ENCODE results near the gene ZC3H7B. TPM values are rescaled to one million over a fixed set of nuclear protein-coding genes. Genes with fewer than 3 reads are reported as not detected.
A peak's percentile ranks its signal among the peaks of the same experiment; 100 is the strongest.

The ZC3H7B gene
- polyA plus RNA-seq, 3 donors, result 0.31 to 15.7 (median 0.49) TPM

- Mint-ChIP-seq H3K4me3 (no peak overlapping the region), H3K27ac (no peak overlapping the region), H3K4me1 (no peaks in the 10 kb centered on the region), H3K27me3 (ENCODE audit: low read depth in 3 of 3) (peaks cover 0 to 1% (median 0%) of the 10 kb centered on the region in 3 donors), H3K9me3 (peaks cover 0 to 2% (median 0%) of the 10 kb centered on the region in 7 donors), H3K36me3 (peaks cover 87 to 96% of the 10 kb centered on the region in 2 donors)
- Histone ChIP-seq H3K9ac (ENCODE audit: insufficient read depth, low read length, poor library complexity, severe bottlenecking) (no peak overlapping the region), H3K79me2 (ENCODE audit: insufficient read depth, low read length) (no peaks in the 10 kb centered on the region), H2AFZ (ENCODE audit: insufficient read depth, low read depth, low read length, poor library complexity, severe bottlenecking) (no peak overlapping the region), H3K4me3 (replicated peaks in 1 of 3; ENCODE audit: low read depth in 2 of 3, low read length in 3 of 3) (no peak overlapping the region), H3K9me3 (replicated peaks in 1 of 2; ENCODE audit: control insufficient read depth in 1 of 2, insufficient read depth in 1 of 2, low read length in 2 of 2) (no peaks in the 10 kb centered on the region), H3K4me1 (ENCODE audit: control insufficient read depth in 1 of 2, insufficient read depth in 2 of 2, low read length in 2 of 2) (no peaks in the 10 kb centered on the region), H3K36me3 (replicated peaks in 1 of 2; ENCODE audit: control insufficient read depth in 1 of 2, insufficient read depth in 2 of 2, low read length in 2 of 2) (peaks cover 93 to 97% of the 10 kb centered on the region in 2 donors), H3K4me2 (replicated peaks; ENCODE audit: extremely low read depth, low read length, poor library complexity, severe bottlenecking) (no peak overlapping the region), H3K27ac (ENCODE audit: low read depth in 1 of 2, low read length in 2 of 2) (no peak overlapping the region), H3K27me3 (ENCODE audit: control insufficient read depth in 2 of 2, insufficient read depth in 2 of 2, low read length in 2 of 2) (no peaks in the 10 kb centered on the region), H4K20me1 (ENCODE audit: insufficient read depth, low read length) (no peaks in the 10 kb centered on the region)
- intact Hi-C loops (cut with micrococcal nuclease), result no loop called here
- 76% methylated on average over 2 of the region's 6 CpGs for WGBS (ENCODE audit: insufficient coverage)
- DNase-seq, result no peak
- no peak for TF ChIP-seq CTCF (IDR thresholded peaks at IDR 0.05)
These were observed 50.7 kb downstream of the ZC3H7B start for GRCh38 chr22:41352058-41352457.

- Histone ChIP-seq H3K4me1 (ENCODE audit: control insufficient read depth in 1 of 2, insufficient read depth in 2 of 2, low read length in 2 of 2) (no peaks in the 10 kb centered on the region), H3K27me3 (ENCODE audit: control insufficient read depth in 2 of 2, insufficient read depth in 2 of 2, low read length in 2 of 2) (no peaks in the 10 kb centered on the region), H4K20me1 (ENCODE audit: insufficient read depth, low read length) (no peaks in the 10 kb centered on the region), H3K4me3 (replicated peaks in 1 of 3; ENCODE audit: low read depth in 2 of 3, low read length in 3 of 3) (no peak overlapping the region), H3K79me2 (ENCODE audit: insufficient read depth, low read length) (no peaks in the 10 kb centered on the region), H3K4me2 (replicated peaks; ENCODE audit: extremely low read depth, low read length, poor library complexity, severe bottlenecking) (no peak overlapping the region), H3K36me3 (replicated peaks in 1 of 2; ENCODE audit: control insufficient read depth in 1 of 2, insufficient read depth in 2 of 2, low read length in 2 of 2) (peaks cover 86 to 95% of the 10 kb centered on the region in 2 donors), H3K27ac (ENCODE audit: low read depth in 1 of 2, low read length in 2 of 2) (no peak overlapping the region), H2AFZ (ENCODE audit: insufficient read depth, low read depth, low read length, poor library complexity, severe bottlenecking) (no peak overlapping the region), H3K9me3 (replicated peaks in 1 of 2; ENCODE audit: control insufficient read depth in 1 of 2, insufficient read depth in 1 of 2, low read length in 2 of 2) (no peaks in the 10 kb centered on the region), H3K9ac (ENCODE audit: insufficient read depth, low read length, poor library complexity, severe bottlenecking) (no peak overlapping the region)
- H3K9me3 Mint-ChIP-seq, result peaks cover 0 to 2% (median 0%) of the 10 kb centered on the region in 7 donors
- peaks cover 0 to 1% (median 1%) of the 10 kb centered on the region in 3 donors for H3K27me3 Mint-ChIP-seq (ENCODE audit: low read depth in 3 of 3)
- no peak overlapping the region for H3K4me3 Mint-ChIP-seq
- 94% methylated on average over 10 of the region's 10 CpGs for WGBS (ENCODE audit: insufficient coverage)
- peak overlapping the region in 5 of 7 donors; percentile 10 to 46 (median 24) for H3K27ac Mint-ChIP-seq
- intact Hi-C loops (cut with micrococcal nuclease), result no loop called here
- no peaks in the 10 kb centered on the region for H3K4me1 Mint-ChIP-seq
- no peak for DNase-seq
- peaks cover 71 to 93% of the 10 kb centered on the region in 2 donors for H3K36me3 Mint-ChIP-seq
- TF ChIP-seq CTCF (IDR thresholded peaks at IDR 0.05), result no peak
These were observed 52.7 kb downstream of the ZC3H7B start for GRCh38 chr22:41353862-41354575.

Data from CD14-positive monocyte (primary cell).